CD8-positive, alpha-beta memory T cell (primary cell): ENCODE measurements around the gene MRFAP1L1. TPM values are rescaled to one million over a fixed set of nuclear protein-coding genes. Genes with fewer than 3 reads are reported as not detected.
"Not testable (repeated sequence)": the region's sequence is repeated elsewhere in the genome, so short reads cannot be mapped to it uniquely, and the experiment has no call there.

ENCODE experiments used
- CTCF ChIA-PET: fragments of 350-600 bp; sonication (Branson Sonifier 250); formaldehyde crosslinking; loops from one replicate; lab custom pipeline; 2021; ENCODE audit warnings: antibody characterized with exemption; lab: Charles Lee
- POLR2A ChIA-PET: fragments of 350-600 bp; sonication (Branson Sonifier 250); formaldehyde crosslinking; loops from one replicate; lab custom pipeline; 2021; ENCODE audit warnings: antibody characterized with exemption; lab: Charles Lee
- DNase-seq, 5 donors: peaks; one replicate each; pipeline versions ENCODE4 v3.0.0 to v3.0.0-alpha.2; 2020 to 2022; ENCODE audit warnings: mixed read lengths in 1 of 5
- H3K27ac ChIP-seq: one replicate; pipeline ENCODE4 v1.7.0; 2013; ENCODE audit warnings: low read depth, mild to moderate bottlenecking, low read length, moderate library complexity
- H3K27me3 ChIP-seq: 2 replicates; pipeline ENCODE4 v1.7.0; 2013; ENCODE audit warnings: low read length, mild to moderate bottlenecking; ENCODE audit not compliant: insufficient read depth, poor library complexity, severe bottlenecking
- H3K36me3 ChIP-seq: 2 replicates; pipeline ENCODE4 v1.7.0; 2013; ENCODE audit warnings: mild to moderate bottlenecking, low read length, moderate library complexity; ENCODE audit not compliant: insufficient read depth
- H3K4me1 ChIP-seq: 2 replicates; pipeline ENCODE4 v1.7.0; 2013; ENCODE audit warnings: mild to moderate bottlenecking, low read length, moderate library complexity; ENCODE audit not compliant: insufficient read depth
- H3K4me3 ChIP-seq: 2 replicates; pipeline ENCODE4 v1.7.0; 2013; ENCODE audit warnings: mild to moderate bottlenecking, low read length
- H3K9me3 ChIP-seq: 2 replicates; pipeline ENCODE4 v1.7.0; 2013; ENCODE audit warnings: mild to moderate bottlenecking, low read length
- H3K27ac Mint-ChIP-seq, 8 donors: one replicate each; pipeline ENCODE4 v1.8.0; 2020 to 2021; ENCODE audit warnings: mixed read lengths in 8 of 8, mild to moderate bottlenecking in 6 of 8, inconsistent platforms in 3 of 8, moderate library complexity in 3 of 8
- H3K27me3 Mint-ChIP-seq, 2 donors: one replicate each; pipeline ENCODE4 v1.8.0; 2020 to 2021; ENCODE audit warnings: mixed read lengths in 2 of 2, mild to moderate bottlenecking in 1 of 2, moderate library complexity in 1 of 2
- H3K36me3 Mint-ChIP-seq, 3 donors: one replicate each; pipeline ENCODE4 v1.8.0; 2020 to 2021; ENCODE audit warnings: mixed read lengths in 3 of 3, inconsistent platforms in 1 of 3, mild to moderate bottlenecking in 1 of 3
- H3K4me1 Mint-ChIP-seq, 3 donors: one replicate each; pipeline ENCODE4 v1.8.0; 2020 to 2021; ENCODE audit warnings: mixed read lengths in 3 of 3, inconsistent platforms in 1 of 3, mild to moderate bottlenecking in 1 of 3
- H3K4me3 Mint-ChIP-seq, 7 donors: one replicate each; pipeline ENCODE4 v1.8.0; 2020 to 2021; ENCODE audit warnings: mixed read lengths in 7 of 7, mild to moderate bottlenecking in 6 of 7, moderate library complexity in 4 of 7, inconsistent platforms in 2 of 7
- H3K9me3 Mint-ChIP-seq, 5 donors: one replicate each; pipeline ENCODE4 v1.8.0; 2020 to 2022; ENCODE audit warnings: mixed read lengths in 5 of 5, mild to moderate bottlenecking in 3 of 5, moderate library complexity in 2 of 5, inconsistent platforms in 1 of 5
- polyA plus RNA-seq: library from polyadenylated mRNA; unstranded; fragments of 300-500 nt; fragmentation: Illumina TruSeq; gene quantifications from one replicate; pipeline ENCODE4 v1.2.3, GENCODE V29; 2021
- total RNA-seq, 2 experiments: library from RNA; stranded (reverse); gene quantifications; one replicate each; pipeline ENCODE4 v1.2.3, GENCODE V29; 2021

MRFAP1L1 gene
- total and polyA plus RNA-seq, 3 experiments from 2014 or later = 54.9 to 142 (median 55.9) TPM

- H3K27me3 Mint-ChIP-seq, H3K27ac Mint-ChIP-seq, H3K9me3 ChIP-seq, H3K36me3 Mint-ChIP-seq, H3K4me3 ChIP-seq, H3K27me3 ChIP-seq, H3K27ac ChIP-seq, DNase-seq, H3K9me3 Mint-ChIP-seq, H3K4me1 ChIP-seq, H3K36me3 ChIP-seq, H3K4me3 Mint-ChIP-seq, POLR2A ChIA-PET: not testable (repeated sequence)
- CTCF ChIA-PET = interaction anchor here (3.2 kb wide), 1 partner anchor 148 kb away, joined by 13 read pairs; no protein-coding TSS in a partner anchor
- H3K4me1 Mint-ChIP-seq = peaks cover 0 to 11% (median 3%) of the 10 kb centered on the region in 3 donors
Observed at GRCh38 chr4:6725427-6725961, 15.8 kb upstream of the MRFAP1L1 start.

DNA sequence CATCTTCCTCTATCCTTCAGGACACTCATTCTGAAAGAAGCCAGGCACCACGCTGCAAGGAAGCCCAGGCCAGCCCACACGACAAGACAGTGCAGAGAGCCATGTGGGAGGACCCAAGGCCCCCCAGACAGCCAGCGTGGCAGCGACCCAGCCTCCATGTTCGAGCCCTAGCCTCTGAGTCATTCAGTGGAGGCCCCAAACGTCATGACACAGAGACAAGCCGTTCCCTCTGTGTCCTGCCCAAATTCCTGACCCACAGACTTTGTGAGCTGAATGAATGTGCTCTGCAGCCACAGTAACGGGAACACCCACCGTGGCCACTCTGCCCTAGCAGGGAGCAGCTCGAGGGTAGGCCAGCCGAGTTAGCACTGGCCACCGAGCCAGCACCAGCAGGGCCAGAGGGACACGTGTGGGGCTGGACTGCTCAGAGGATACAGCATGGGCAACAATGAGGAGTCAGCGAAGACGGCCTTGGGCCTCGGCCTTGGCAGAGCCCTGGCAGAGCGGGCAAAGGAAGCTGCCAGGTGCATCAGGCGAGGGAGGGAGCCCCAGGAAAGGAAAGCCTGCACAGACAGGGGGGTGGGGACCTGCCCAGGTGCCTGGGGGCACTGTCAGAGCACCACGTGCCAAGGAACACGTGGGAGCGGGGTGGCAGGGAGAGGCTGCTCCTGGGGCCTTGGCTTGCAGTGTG lies 14.9 kb upstream of the MRFAP1L1 start:
- POLR2A ChIA-PET = no interaction called here
- DNase-seq = no peak
- H3K36me3 Mint-ChIP-seq = no peaks in the 10 kb centered on the region
- H3K4me3 Mint-ChIP-seq = no peak overlapping the region
- no peaks in the 10 kb centered on the region for H3K9me3 Mint-ChIP-seq
- peaks cover 7 to 16% (median 8%) of the 10 kb centered on the region in 3 donors for H3K4me1 Mint-ChIP-seq
- Histone ChIP-seq H3K27me3 (no peaks in the 10 kb centered on the region), H3K4me1 (peaks cover 15% of the 10 kb centered on the region), H3K9me3 (no peaks in the 10 kb centered on the region), H3K27ac (no peak overlapping the region), H3K36me3 (no peaks in the 10 kb centered on the region), H3K4me3 (no peak overlapping the region)
- H3K27me3 Mint-ChIP-seq = no peaks in the 10 kb centered on the region
- H3K27ac Mint-ChIP-seq = no peak overlapping the region
- CTCF ChIA-PET = interaction anchor here (3.2 kb wide), 1 partner anchor 149 kb away, joined by 13 read pairs; no protein-coding TSS in a partner anchor

DNA sequence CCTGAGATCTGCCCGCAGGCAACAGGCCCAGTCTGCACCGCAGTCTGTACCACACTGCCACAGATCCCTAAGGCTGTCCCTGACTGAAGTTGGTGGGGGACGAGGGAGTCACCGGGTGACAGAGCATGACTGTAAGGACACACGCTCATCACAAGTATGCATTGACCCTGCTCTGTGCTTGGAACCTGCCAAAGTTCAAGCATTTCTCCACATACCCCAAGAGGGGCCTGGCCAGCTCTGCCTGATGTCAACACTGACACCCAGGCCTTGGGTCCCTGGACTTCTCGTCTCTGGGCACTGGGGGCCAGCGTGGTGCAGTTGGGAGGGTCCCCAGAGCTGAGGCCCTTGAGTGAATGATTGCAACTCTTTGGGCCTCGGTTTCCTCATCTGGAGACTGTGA lies 14.2 kb upstream of the MRFAP1L1 start:
- H3K4me3 Mint-ChIP-seq = no peak overlapping the region
- H3K36me3 Mint-ChIP-seq = peaks cover 0 to 4% (median 0%) of the 10 kb centered on the region in 3 donors
- no peak overlapping the region for H3K27ac Mint-ChIP-seq
- peaks cover 15% of the 10 kb centered on the region for H3K4me1 ChIP-seq
- H3K27ac ChIP-seq = no peak overlapping the region
- H3K27me3 Mint-ChIP-seq = no peaks in the 10 kb centered on the region
- POLR2A ChIA-PET = no interaction called here
- no peaks in the 10 kb centered on the region for H3K27me3 ChIP-seq
- no peaks in the 10 kb centered on the region for H3K36me3 ChIP-seq
- H3K4me1 Mint-ChIP-seq = peaks cover 11 to 22% (median 15%) of the 10 kb centered on the region in 3 donors
- H3K9me3 Mint-ChIP-seq = no peaks in the 10 kb centered on the region
- CTCF ChIA-PET = interaction anchor here (1.4 to 3.2 kb wide), 2 partner anchors 146 to 150 kb away, joined by 4 to 13 read pairs; no protein-coding TSS in a partner anchor
- no peak overlapping the region for H3K4me3 ChIP-seq
- no peak for DNase-seq
- H3K9me3 ChIP-seq = no peaks in the 10 kb centered on the region

DNA sequence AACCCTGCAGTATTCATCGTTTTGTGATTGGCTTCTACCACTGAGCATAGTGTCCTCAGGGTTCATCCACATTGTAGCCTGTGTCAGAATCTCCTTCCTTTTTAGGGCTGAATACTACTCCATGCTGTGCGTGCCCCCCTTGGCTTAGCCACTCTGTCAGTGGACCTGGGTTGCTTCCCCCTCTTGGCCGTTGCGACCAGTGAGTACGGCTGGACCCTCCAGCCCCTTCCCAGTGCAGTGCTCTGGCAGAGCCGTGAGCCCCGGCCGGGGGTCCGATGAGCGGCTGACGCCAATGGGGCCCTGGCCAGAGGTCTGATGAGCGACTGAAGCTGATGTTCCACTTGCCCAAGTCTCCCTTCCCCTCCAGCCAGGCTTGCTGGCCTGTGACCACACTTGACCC lies 13.2 kb upstream of the MRFAP1L1 start:
- H3K36me3 ChIP-seq = peaks cover 3% of the 10 kb centered on the region
- CTCF ChIA-PET = interaction anchor here (1.4 to 3.2 kb wide), 2 partner anchors 147 to 151 kb away, joined by 4 to 13 read pairs; no protein-coding TSS in a partner anchor

DNA sequence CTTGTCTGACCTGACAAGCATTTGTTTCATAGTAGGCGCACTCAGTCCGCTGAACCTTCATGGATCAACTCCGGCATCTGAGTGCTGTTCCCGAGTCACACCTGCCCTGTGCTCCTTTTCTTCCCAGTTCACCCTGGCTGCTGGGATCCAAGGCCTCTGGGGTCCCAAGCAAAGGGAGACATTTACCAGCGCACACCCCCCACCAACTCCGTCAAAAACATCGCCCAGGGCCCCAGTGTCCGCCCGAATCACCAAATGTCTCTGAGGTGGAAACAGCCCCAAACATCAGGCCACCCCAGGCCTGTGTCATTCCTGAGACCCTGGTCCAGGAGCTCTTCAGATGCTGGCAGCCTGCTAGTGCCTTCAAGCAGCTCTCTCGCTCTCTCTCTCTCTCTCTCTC lies 11.5 kb upstream of the MRFAP1L1 start:
- H3K4me3 Mint-ChIP-seq = peak overlapping the region in 2 of 7 donors; percentile 10 to 40
- no peaks in the 10 kb centered on the region for H3K27me3 ChIP-seq
- ChIA-PET POLR2A (no interaction called here), CTCF (interaction anchor here (0.7 to 29.4 kb wide), 9 partner anchors 28 to 349 kb away, joined by 3 to 369 read pairs (median 4); partner anchors contain the start of gene GRPEL1)
- peaks cover 21 to 36% (median 34%) of the 10 kb centered on the region in 3 donors for H3K4me1 Mint-ChIP-seq
- H3K27me3 Mint-ChIP-seq = no peaks in the 10 kb centered on the region
- peak overlapping the region in 4 of 8 donors; percentile 7 to 80 (median 66) for H3K27ac Mint-ChIP-seq
- H3K9me3 Mint-ChIP-seq = no peaks in the 10 kb centered on the region
- no peak for DNase-seq
- H3K36me3 ChIP-seq = peaks cover 3% of the 10 kb centered on the region
- H3K9me3 ChIP-seq = no peaks in the 10 kb centered on the region
- H3K36me3 Mint-ChIP-seq = peaks cover 0 to 15% (median 0%) of the 10 kb centered on the region in 3 donors
- H3K4me3 ChIP-seq = no peak overlapping the region
- H3K4me1 ChIP-seq = peaks cover 27% of the 10 kb centered on the region
- H3K27ac ChIP-seq = no peak overlapping the region

More for the DNA sequence above, 13.2 kb upstream of the MRFAP1L1 start:
- Mint-ChIP-seq H3K4me1 (peaks cover 16 to 27% (median 23%) of the 10 kb centered on the region in 3 donors), H3K9me3 (no peaks in the 10 kb centered on the region), H3K36me3 (peaks cover 0 to 12% (median 0%) of the 10 kb centered on the region in 3 donors), H3K4me3 (no peak overlapping the region), H3K27me3 (no peaks in the 10 kb centered on the region), H3K27ac (peak overlapping the region in 1 of 8 donors; percentile 66)
- H3K4me3 ChIP-seq = no peak overlapping the region
- H3K27me3 ChIP-seq = no peaks in the 10 kb centered on the region
- H3K27ac ChIP-seq = no peak overlapping the region
- no peak for DNase-seq
- POLR2A ChIA-PET = no interaction called here
- no peaks in the 10 kb centered on the region for H3K9me3 ChIP-seq
- peaks cover 16% of the 10 kb centered on the region for H3K4me1 ChIP-seq

GRCh38 chr4:6720202-6720699 lies 10.6 kb upstream of the MRFAP1L1 start:
- Histone ChIP-seq H3K9me3 (no peaks in the 10 kb centered on the region), H3K27me3 (no peaks in the 10 kb centered on the region), H3K27ac (no peak overlapping the region), H3K4me3 (no peak overlapping the region), H3K4me1 (peaks cover 33% of the 10 kb centered on the region), H3K36me3 (peaks cover 3% of the 10 kb centered on the region)
- Mint-ChIP-seq H3K36me3 (peaks cover 0 to 19% (median 0%) of the 10 kb centered on the region in 3 donors), H3K27me3 (no peaks in the 10 kb centered on the region), H3K4me3 (peak overlapping the region in 6 of 7 donors; percentile 44 to 85 (median 59)), H3K9me3 (peaks cover 0 to 2% (median 0%) of the 10 kb centered on the region in 5 donors), H3K27ac (peak overlapping the region in 6 of 8 donors; percentile 21 to 73 (median 60)), H3K4me1 (peaks cover 29 to 44% (median 42%) of the 10 kb centered on the region in 3 donors)
- peak; percentile 69 to 87 (median 77) for DNase-seq
- ChIA-PET CTCF (interaction anchor here (0.6 to 29.4 kb wide), 32 partner anchors 8 to 349 kb away, joined by 3 to 369 read pairs (median 4); partner anchors contain the start of genes GRPEL1 and MRFAP1L1), POLR2A (interaction anchor here (1.0 to 5.8 kb wide), 3 partner anchors 46 to 153 kb away, joined by 4 to 50 read pairs (median 12); a partner anchor contains a TSS)

GRCh38 chr4:6719611-6720179 lies 10.0 kb upstream of the MRFAP1L1 start:
- no peak overlapping the region for H3K27ac ChIP-seq
- H3K4me3 Mint-ChIP-seq = peak overlapping the region in 2 of 7 donors; percentile 44 to 85
- no peaks in the 10 kb centered on the region for H3K27me3 Mint-ChIP-seq
- no peaks in the 10 kb centered on the region for H3K9me3 ChIP-seq
- peaks cover 0 to 19% (median 0%) of the 10 kb centered on the region in 3 donors for H3K36me3 Mint-ChIP-seq
- ChIA-PET CTCF (interaction anchor here (0.7 to 29.4 kb wide), 24 partner anchors 10 to 388 kb away, joined by 3 to 369 read pairs (median 4); partner anchors contain the start of genes GRPEL1 and MRFAP1L1), POLR2A (interaction anchor here (1.0 to 5.8 kb wide), 4 partner anchors 10 to 154 kb away, joined by 3 to 50 read pairs (median 8); partner anchors contain the start of gene MRFAP1L1)
- H3K4me1 Mint-ChIP-seq = peaks cover 29 to 49% (median 47%) of the 10 kb centered on the region in 3 donors
- peaks cover 0 to 2% (median 0%) of the 10 kb centered on the region in 5 donors for H3K9me3 Mint-ChIP-seq
- H3K4me3 ChIP-seq = no peak overlapping the region
- DNase-seq = no peak
- peaks cover 3% of the 10 kb centered on the region for H3K36me3 ChIP-seq
- H3K4me1 ChIP-seq = peaks cover 34% of the 10 kb centered on the region
- peak overlapping the region in 5 of 8 donors; percentile 22 to 67 (median 47) for H3K27ac Mint-ChIP-seq
- H3K27me3 ChIP-seq = no peaks in the 10 kb centered on the region
